Ishikawa (cell line): Measurements from ENCODE around the gene JPH3.

Experiments
- CEBPB ChIP-seq: IDR thresholded peaks from 2 replicates; pipeline ENCODE4 v1.6.1; 2012
- CREB1 ChIP-seq: IDR thresholded peaks from 2 replicates; pipeline ENCODE4 v1.6.1; 2012; ENCODE audit warnings: low read depth
- EP300 ChIP-seq: IDR thresholded peaks from 2 replicates; pipeline ENCODE4 v1.6.1; 2012; ENCODE audit warnings: borderline replicate concordance
- MAX ChIP-seq: IDR thresholded peaks from 2 replicates; pipeline ENCODE4 v1.6.1; 2012
- REST ChIP-seq: IDR thresholded peaks from 2 replicates; pipeline ENCODE4 v1.6.1; 2012; ENCODE audit warnings: low read depth, mild to moderate bottlenecking

- TF ChIP-seq CEBPB (no peak), EP300 (no peak), REST (no peak), MAX (no peak), CREB1 (no peak)
Observed at GRCh38 chr16:87593710-87594258, 8.5 kb upstream of the JPH3 start.
